ENCODE results near the gene SNX17. TPM values are rescaled to one million over a fixed set of nuclear protein-coding genes. Genes with fewer than 3 reads are reported as not detected.

Gene SNX17
- total RNA-seq, 6 experiments from 2014 or later: 50.1 to 58.9 (median 54.1) TPM

DNA sequence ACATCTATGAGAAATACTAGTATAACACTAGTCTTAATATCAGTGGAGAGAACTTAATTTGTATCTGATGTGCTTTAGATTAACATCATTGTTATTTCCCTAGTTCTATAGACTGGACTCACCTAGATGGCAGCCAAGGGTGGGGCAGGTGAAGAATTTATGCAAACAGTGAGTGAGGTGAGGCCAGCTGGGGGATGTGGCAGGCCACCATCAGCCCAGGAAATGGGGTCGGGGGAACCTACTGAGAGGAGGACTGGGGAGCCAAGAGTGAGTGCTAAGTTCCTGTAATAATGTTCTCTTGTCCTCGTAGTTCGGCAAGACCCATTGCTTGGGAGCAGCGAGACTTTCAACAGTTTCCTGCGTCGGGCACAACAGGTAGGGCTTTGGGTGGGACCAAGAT lies 2.5 kb downstream of the SNX17 start:
- Histone ChIP-seq H3K27me3 (no peaks in the 10 kb centered on the region), H3K36me3 (peaks cover 6 to 70% (median 26%) of the 10 kb centered on the region in 4 donors), H3K9me3 (no peaks in the 10 kb centered on the region), H3K27ac (no peak overlapping the region), H3K4me1 (peaks cover 0 to 41% (median 17%) of the 10 kb centered on the region in 4 donors), H3K4me3 (no peak overlapping the region)
- WGBS (ENCODE audit: insufficient coverage, low coverage, low lambda C conversion rate, missing lambda C conversion rate): 60% methylated on average over 1 of the region's 6 CpGs
- intact Hi-C loops (cut with DNase I): no loop called here
- TF ChIP-seq, protein P1, sequence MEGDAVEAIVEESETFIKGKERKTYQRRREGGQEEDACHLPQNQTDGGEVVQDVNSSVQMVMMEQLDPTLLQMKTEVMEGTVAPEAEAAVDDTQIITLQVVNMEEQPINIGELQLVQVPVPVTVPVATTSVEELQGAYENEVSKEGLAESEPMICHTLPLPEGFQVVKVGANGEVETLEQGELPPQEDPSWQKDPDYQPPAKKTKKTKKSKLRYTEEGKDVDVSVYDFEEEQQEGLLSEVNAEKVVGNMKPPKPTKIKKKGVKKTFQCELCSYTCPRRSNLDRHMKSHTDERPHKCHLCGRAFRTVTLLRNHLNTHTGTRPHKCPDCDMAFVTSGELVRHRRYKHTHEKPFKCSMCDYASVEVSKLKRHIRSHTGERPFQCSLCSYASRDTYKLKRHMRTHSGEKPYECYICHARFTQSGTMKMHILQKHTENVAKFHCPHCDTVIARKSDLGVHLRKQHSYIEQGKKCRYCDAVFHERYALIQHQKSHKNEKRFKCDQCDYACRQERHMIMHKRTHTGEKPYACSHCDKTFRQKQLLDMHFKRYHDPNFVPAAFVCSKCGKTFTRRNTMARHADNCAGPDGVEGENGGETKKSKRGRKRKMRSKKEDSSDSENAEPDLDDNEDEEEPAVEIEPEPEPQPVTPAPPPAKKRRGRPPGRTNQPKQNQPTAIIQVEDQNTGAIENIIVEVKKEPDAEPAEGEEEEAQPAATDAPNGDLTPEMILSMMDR (IDR thresholded peaks at IDR 0.05): no peak
- TF ChIP-seq POLR2A (IDR thresholded peaks at IDR 0.05): no peak
- ATAC-seq (no peak), DNase-seq (no peak)

DNA sequence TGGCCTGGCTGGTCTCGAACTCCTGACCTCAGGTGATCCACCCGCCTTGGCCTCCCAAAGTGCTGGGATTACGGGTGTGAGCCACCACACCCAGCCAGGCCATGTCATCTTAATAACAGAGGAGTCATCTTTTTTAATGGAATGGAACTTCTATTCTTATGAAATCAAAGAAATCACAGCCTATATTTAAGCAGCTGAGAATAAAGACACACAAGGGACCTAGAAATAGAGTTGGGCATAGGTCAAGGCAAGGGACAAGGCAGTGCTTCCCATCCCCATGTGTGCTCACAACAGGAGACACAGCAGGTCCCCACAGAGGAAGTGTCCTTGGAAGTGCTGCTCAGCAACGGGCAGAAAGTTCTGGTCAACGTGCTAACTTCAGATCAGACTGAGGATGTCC lies 3.2 kb downstream of the SNX17 start:
- no peak for TF ChIP-seq POLR2A (IDR thresholded peaks at IDR 0.05)
- TF ChIP-seq, protein P1 (IDR thresholded peaks at IDR 0.05): no peak
- no peaks in the 10 kb centered on the region for H3K27me3 ChIP-seq
- H3K27ac ChIP-seq: no peak overlapping the region
- H3K4me3 ChIP-seq: no peak overlapping the region
- WGBS (ENCODE audit: insufficient coverage, low coverage, low lambda C conversion rate, missing lambda C conversion rate): 82% methylated on average over 5 of the region's 5 CpGs
- no peaks in the 10 kb centered on the region for H3K9me3 ChIP-seq
- intact Hi-C loops (cut with DNase I): no loop called here
- ATAC-seq (no peak), DNase-seq (no peak)
- peaks cover 6 to 68% (median 26%) of the 10 kb centered on the region in 4 donors for H3K36me3 ChIP-seq
- peaks cover 0 to 48% (median 17%) of the 10 kb centered on the region in 4 donors for H3K4me1 ChIP-seq

DNA sequence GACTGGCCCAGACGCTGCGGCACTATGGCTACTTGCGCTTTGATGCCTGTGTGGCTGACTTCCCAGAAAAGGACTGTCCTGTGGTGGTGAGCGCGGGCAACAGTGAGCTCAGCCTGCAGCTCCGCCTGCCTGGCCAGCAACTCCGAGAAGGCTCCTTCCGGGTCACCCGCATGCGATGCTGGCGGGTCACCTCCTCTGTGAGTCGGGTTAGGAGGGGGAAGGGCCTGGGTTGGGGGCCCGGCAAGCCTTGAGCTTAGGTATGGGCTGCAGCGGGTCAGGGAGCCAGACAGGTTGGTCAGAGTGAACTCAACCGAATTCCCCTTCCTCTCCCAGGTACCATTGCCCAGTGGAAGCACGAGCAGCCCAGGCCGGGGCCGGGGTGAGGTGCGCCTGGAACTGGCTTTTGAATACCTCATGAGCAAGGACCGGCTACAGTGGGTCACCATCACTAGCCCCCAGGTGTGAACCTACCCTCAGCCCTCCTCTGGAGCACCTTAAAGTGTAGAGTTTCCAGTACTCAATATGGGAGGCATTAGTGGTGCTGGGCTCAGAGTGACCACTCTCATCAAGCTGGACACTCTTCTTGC lies 5.2 kb downstream of the SNX17 start:
- 61% methylated on average over 3 of the region's 20 CpGs for WGBS (ENCODE audit: insufficient coverage, low coverage, low lambda C conversion rate, missing lambda C conversion rate)
- Histone ChIP-seq H3K27me3 (no peaks in the 10 kb centered on the region), H3K36me3 (peaks cover 6 to 64% (median 26%) of the 10 kb centered on the region in 4 donors), H3K27ac (no peak overlapping the region), H3K4me1 (peaks cover 0 to 51% (median 22%) of the 10 kb centered on the region in 4 donors), H3K4me3 (no peak overlapping the region), H3K9me3 (no peaks in the 10 kb centered on the region)
- ATAC-seq: no peak
- TF ChIP-seq, protein P1 (IDR thresholded peaks at IDR 0.05): no peak
- no peak for TF ChIP-seq POLR2A (IDR thresholded peaks at IDR 0.05)
- intact Hi-C loops (cut with DNase I): no loop called here
- no peak for DNase-seq

DNA sequence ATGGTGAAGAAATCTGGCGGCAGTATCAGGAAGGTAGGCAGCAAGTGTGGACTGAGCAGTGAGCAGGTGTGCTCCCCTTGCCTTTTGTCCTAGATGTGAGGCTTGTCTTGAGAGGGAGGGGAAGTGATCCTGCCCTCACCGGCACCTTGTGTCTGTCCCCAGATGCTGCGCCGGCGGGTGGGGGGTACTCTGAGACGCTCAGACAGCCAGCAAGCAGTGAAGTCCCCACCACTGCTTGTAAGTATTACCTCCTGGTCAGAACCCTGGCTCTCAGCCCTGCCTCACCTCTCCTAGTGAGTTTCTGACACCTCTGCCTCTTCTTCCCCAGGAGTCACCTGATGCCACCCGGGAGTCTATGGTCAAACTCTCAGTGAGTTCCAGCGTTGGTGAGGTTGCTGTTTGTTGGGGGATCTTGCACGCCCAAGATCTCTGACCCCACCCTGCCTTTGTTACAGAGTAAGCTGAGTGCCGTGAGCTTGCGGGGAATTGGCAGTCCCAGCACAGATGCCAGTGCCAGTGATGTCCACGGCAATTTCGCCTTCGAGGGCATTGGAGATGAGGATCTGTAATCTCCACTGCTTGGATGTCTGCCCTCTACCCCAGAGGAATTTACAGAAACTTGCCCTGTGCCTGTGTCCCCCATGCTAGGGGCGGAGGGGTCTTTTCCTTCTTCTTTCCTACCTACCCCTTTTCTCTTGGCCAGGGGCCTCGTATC lies 5.9 kb downstream of the SNX17 start:
- intact Hi-C loops (cut with DNase I): no loop called here
- Histone ChIP-seq H3K27me3 (no peaks in the 10 kb centered on the region), H3K9me3 (no peaks in the 10 kb centered on the region), H3K4me1 (peaks cover 0 to 56% (median 22%) of the 10 kb centered on the region in 4 donors), H3K27ac (no peak overlapping the region), H3K36me3 (peaks cover 6 to 64% (median 26%) of the 10 kb centered on the region in 4 donors), H3K4me3 (no peak overlapping the region)
- WGBS (ENCODE audit: insufficient coverage, low coverage, low lambda C conversion rate, missing lambda C conversion rate): 50% methylated on average over 5 of the region's 16 CpGs
- no peak for ATAC-seq
- no peak for TF ChIP-seq POLR2A (IDR thresholded peaks at IDR 0.05)
- TF ChIP-seq, protein P1 (IDR thresholded peaks at IDR 0.05): no peak
- DNase-seq: no peak
